Globus pallidus (tissue), 1 donor: ENCODE results near the gene IZUMO4.

Experiments used
- DNase-seq: peaks from one replicate; pipeline ENCODE4 v3.0.0-alpha.2; 2015; ENCODE audit warnings: low spot score

IZUMO4 gene, protein sequence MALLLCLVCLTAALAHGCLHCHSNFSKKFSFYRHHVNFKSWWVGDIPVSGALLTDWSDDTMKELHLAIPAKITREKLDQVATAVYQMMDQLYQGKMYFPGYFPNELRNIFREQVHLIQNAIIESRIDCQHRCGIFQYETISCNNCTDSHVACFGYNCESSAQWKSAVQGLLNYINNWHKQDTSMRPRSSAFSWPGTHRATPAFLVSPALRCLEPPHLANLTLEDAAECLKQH

DNA sequence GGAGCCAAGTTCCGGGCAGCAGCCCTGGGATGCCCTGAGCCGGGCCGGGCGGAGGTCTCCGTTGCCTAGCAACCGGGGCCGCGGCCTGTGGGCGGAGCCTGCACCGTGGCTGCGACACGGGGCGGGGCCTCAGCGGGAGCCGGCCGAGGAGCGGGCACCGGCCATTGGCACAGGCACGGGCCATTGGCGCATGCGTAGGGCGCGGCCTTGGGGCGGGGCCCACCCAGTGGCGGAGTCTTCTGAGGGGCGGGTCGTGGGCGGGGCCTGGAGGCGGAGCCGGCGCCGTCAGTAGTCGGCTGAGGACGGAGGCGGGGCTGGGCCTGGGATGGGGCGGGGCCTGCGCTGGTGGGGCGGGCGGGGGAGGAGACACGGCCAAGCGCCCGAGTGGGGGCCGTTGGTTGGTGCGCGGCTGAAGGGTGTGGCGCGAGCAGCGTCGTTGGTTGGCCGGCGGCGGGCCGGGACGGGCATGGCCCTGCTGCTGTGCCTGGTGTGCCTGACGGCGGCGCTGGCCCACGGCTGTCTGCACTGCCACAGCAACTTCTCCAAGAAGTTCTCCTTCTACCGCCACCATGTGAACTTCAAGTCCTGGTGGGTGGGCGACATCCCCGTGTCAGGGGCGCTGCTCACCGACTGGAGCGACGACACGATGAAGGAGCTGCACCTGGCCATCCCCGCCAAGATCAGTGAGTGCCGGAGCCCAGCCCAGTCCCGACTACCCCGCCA, at the start of gene IZUMO4:
TSS of gene IZUMO4 (plus strand) at position 436 of the 723 bp plus-strand sequence. CDS start at position 467, 31 bp downstream.
- peak; percentile 98 for DNase-seq

DNA sequence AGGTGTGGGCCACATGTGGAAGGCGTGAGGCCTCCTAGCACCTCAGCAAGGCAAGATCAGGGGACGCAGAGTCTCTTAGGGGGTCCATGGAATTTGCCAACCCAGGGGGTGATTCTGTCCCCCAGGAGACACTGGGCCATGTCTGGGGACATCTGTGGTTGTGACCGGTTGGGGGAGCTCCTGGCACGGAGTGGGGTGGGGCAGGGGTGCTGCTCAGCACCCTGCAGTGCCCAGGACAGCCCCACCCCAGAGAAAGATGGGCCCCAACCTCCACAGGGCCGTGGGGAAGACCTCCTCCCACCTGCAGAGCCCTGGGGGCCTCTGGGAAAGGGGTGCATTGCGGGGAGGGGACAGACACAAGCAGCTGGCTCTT, 49.7 kb upstream of the IZUMO4 start:
- DNase-seq, result no peak

DNA sequence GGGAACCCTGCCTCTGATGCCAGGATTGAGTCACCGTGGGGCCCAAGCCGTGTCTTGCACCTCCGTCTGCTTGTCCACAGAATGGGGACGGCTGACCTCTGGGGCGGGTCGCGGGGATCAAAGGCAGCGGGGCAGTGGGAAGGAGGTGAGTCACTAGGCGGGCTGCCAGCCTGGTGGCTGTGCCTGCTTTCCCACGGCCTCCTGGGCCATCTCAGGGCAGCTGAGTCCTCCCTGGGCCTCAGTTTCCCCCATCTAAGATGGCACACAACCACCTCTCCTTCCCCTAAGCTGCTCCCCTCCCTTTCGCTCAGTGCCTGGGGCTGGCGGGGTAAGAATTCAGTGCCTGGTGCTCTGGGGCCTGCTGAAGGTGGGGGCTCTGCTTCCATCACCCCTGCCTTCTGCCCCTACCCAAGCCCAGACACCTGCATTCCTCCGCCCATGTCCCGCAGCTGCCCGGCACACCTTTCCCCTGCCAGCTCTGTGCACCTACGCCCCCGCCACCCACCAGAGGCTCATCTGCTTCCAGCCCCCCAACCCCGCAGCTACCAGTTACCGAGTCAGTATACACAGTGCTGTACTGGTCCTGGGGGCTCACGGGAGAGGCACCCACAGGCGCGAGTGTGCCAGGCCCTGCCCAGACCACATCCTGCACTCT, 49.1 kb upstream of the IZUMO4 start:
- no peak for DNase-seq

DNA sequence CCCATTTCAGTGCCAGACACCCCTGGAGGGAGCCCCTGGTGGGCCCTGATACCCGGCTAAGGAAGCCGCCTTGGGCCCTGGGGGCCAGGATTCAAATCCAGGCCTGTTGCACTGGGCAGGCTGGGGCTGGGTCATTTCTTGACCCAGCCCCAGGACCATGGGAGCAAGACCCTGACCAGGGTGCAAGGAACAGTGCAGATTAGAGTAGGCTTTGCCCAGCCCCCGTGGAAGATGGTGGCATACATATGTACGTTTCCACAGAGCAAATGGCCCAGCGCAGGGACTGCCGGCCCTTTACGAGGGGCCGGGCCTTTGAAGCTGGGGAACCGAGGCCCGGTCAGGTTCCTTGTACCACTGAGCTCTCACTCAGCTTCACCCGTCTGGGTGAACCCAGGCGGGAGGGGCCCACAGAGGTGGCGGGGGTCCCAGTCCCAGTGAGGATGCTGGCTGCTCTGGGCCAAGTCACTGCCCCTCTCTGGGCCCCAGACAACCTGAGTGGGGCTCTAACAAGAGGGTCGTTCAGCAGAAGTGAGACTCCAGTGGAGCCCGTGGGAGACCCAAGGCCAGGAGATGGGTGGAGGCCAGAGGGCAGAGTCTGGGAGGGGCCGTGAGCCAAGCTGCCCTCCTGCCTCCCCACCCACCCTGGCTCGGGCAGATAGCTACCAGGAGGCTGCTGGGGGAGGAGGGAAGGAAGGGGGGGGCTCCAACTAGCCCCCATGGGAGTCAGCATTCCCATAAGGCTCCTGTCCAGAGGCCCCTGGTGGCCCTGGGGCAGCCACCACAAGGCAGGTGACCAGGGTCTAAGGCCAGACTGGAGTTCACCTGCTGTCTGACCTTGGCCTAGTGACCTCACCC, 48.4 kb upstream of the IZUMO4 start:
- no peak for DNase-seq

DNA sequence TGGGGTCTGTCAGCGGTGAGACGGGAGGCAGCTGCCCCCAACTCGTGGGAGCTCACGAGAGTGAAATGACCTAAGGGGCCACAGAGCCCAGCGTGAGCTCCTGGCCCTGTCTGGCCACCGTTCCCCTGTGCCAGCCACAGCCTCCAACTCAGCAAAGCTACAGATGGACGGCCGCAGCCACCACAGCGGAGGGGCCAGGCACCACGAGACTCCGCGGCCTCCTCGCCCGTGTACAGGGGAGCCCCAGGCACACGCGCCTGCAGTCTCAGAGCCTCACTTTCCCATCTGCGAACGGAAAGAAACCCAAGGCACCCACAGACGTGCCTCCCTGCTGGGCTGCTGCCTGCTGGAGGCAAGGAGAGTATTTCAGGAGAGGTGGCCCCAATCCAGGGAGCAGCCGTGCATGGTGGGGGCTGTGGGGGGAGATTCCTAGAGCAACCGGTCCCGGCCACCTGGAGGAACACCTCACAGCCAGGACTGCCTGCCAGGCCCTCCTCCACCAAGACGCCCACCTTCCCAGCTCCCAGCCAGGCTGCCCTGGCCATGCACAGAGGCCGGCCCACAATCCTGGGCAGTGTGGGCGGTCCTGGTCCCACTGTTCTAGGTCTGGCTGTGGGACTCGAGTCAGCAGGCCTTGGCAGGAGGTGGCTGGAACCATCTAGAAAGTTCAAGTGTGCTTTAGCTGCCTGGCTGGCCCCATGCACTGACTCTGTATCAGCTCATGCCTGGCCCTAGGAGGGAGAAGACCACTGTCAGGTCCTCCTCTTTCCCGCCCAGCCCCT, 47.6 kb upstream of the IZUMO4 start:
- DNase-seq, result peak; percentile 66

DNA sequence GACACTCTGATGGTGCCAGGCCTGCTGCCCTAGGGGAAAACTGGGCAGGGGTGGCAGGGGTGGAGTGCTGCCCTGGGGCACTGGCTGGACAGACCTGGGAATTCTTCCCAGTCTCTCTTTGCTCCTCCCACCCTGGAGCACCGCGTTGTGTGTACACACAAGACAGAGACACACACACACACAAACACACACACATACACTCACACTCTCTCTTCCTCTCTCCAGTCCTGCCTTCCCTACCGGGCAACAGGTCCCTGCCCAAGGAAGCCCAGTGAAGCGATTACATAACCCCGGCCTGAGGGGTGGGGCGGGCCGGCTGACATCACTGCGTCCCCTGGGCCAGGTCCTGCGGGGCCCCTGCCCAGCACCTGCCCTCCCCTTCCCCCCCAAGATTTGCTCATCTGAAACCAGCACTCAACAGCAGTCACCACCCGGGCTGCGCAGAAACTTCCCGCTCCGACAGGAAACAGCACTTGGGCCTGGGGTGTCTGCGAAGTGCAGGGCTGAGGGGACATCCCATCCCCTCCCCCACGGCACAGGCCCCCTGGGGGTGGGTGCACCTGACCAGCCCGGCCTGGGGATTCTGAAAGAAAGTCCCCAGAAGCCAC, 46.9 kb upstream of the IZUMO4 start:
- peak; percentile 77 for DNase-seq

DNA sequence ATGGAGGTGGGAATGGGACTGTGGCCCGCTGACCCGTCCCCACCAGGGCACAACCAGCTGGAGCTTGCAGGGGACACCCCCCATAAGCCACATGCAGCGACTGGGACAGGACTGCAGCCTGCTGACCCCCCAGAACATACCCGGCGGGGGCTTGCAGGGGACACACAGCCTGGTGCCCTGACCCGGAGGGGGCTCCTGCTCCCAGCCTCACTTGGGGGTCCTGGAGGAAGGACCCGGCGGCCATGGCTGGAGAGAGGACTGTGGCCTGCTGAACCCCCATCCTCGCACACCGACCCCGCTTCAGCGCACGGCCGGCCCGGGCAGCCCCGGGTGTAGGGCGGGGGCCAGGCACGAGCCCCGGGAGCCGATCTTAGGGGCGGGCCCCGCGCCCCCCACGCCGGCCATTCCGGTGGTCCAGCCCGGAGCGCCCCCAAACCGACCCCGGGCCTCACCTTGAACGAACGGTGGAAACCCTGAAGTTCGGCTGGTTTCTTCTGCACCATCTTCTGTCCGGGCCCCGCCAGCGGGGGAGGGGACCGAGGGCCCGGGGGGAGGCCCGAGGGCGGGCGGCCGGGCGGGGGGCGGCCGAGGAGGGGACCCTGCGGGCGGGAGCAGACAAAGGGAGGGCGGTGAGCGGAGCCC, 46.2 kb upstream of the IZUMO4 start:
- DNase-seq, result no peak

DNA sequence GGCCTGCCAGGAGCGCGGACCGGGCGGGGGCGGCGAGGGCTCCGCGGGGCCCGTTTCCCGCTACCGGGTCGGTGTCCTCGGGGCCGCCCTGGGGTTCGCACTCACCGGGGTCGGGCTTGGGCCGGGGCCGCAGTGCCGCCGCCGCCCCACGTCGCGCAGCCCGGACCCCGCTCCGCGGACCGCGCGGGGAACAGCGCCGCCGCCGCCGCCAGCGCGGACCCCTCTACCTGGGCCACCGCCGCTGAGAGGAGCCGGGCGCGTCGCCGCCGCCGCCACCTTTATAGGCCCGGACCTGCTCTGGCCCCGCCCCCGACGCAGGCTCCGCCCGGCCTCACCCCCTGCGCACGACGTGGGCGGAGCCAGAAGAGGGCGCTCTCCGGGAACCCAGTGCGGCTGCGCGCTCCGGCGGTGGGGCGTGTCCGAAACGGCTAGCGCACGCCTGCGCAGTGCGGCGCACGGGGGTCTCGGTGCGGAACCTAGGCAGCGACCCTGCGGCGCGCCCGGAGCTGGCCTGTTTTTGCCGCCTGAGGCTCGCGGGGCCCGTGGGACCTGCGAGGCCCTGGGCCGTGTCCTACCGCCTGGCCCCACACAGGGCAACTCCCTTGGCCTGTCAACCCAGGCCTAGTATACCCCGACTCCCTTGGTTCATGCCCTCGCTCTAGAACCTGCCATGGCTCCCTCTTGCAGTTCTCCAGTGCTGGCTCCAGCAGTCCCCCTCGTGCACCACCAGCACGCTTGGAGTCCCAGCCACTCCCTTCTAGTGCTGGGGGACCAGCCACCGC, 45.5 kb upstream of the IZUMO4 start, which contains the start of gene MKNK2:
TSS of gene MKNK2 (minus strand) at position 254 of the 782 bp plus-strand sequence. CDS start 393 bp downstream, outside the sequence.
- peak; percentile 89 for DNase-seq

DNA sequence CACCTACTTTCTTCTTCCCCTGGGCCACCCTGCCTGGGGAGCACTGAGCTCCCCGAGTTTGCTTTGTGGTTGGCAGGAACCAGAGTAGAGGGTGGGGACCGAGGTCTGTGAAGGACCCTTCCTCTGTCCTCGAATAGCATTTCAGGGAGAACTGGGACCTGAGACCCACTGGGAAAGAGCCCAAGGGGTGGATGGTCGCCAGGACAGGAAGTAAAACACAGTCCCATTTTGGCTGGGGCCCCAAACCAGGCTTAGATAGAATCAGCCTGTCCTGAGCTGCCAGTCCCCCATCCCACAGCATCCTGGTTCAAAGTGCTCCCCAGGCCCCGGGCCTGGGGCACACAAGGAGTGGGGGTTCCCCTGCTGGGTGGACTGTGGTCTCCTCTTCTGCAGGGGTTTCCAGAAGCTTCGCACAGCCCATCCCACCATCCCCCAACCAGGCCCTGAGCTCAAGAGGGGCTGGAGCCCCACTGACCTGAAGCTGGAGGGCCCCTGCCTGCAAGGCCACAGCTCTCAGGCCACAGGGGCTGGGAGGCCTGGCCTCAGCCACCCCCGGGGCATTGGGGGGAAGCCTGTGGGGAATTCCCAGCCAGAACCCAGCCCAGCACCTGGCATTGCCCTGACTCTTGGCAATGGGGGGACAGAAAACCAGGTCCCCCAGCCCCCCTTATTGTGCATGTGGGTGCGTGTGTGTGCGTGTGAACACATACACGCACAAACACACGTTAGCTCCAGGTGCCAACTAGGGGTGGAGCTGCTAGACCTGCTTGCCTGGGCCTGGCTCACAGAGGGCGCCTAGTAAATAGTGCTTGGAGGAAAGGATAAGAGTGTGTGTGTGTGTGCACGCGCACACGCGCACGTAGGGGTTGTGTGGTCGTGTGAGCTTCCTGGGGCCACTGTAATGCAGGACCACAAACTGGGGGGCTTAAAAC, 44.7 kb upstream of the IZUMO4 start:
- no peak for DNase-seq

DNA sequence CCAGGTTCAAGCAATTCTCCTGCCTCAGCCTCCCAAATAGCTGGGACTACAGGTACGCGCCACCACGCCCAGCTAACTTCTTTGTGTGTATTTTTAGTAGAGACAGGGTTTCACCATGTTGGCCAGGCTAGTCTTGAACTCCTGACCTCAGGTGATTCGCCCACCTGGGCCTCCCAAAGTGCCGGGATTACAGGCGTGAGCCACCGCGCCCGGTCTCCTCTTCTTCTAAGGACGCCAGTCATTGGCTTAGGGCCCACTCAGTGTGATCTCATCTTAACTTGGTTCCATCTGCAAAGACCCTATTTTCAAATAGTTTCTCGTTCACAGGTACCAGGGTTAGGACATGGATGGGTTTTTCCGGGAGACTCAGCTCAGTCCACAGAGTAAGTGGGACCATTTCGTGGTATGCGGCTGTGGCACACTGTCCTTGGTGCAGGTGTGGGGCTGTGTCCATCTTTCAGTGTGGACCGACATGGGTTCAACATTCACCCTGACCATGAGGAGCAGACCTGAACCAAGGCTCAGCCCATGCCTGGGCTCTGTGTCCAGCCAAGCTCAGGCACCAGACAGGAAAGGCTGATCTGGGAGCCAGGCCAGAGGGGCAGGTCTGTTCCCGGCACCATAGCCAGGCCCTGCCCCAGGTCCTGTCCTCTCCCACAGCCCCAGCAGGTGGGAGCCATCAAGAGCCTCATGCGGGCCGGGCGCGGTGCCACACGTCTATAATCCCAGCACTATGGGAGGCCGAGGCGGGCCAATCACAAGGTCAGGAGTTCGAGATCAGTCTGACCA, 42.9 kb upstream of the IZUMO4 start:
- DNase-seq, result no peak

DNA sequence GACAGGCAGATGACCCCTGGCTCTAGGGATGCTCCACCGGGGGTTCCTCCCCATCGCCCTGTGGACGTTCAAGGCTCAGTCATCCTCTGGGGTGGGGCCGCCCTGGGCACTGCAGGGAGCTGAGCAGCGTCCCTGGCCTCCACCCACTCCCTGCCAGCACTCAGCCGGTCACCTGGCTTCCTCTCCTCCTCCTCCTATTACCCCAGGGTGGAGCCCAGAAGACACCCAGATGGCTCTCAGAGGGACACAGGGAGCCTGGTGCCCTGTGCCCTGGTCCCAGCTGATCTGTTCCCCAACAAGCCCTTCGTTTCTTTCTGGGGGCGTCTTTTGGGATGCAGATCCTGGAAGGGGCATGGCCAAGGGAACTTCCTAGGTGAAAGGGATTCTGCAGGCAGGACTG, 42.0 kb upstream of the IZUMO4 start:
- no peak for DNase-seq

DNA sequence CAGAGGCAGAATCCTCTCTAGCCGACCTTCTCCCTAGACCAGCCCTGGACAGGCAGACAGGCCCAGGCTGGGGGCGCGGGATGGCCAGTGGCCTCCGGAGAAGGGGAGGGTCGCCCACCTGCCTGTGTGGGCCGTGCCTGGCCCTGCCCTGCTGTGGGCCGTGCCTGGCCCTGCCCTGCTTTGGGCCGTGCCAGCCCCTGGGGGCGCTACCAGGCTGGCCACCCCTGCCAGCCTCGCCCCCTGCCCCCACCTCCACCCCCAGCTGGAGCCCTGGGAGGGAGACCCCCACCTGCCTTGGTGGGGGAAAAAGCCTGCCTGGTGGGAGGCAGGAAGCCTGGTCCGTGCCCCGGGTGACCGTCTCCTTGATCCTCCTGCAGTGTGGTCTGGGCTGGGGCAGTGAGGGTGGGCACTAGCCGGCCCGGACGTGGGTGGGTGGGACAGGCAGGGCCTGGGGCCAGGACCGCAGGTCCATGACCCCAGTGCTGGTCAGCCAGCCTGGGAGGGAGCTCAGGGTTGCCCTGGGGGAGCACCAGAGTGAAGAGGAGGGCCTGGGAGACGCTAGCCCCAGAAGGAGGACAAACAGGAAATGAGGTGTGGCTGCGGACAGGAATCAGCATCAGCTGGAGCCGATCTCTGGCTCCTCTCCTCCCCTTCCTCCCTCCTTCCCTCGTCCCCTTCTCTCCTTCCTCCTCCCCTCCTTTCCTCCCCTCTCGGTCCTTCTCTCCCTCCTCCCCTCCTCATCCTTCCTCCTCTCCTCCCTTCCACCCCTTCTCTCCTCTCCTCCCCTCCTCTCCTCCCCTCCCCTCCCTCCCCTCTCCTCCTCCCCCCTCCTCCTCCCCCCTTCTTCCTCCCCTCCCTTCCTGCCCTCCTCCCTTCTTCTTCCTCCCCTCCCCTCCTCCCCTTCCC, 40.5 kb upstream of the IZUMO4 start:
- DNase-seq, result no peak

DNA sequence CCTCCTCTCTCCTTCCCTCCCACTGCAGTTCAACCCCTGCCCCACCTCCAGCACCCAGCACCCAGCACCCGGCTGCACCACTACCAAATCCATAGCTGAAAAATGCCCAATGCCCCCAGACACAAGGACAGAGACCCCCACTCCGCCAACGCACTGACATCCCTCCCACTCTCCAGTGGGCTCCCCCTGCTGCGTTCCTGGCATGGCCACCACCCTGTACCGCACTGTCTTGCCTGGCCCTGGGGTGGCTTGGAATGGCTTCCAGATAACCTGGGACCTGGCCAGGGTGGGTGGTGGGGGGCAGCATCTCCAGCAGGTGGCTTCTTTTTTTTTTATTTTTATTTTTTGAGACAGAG, 39.9 kb upstream of the IZUMO4 start:
- DNase-seq, result no peak

DNA sequence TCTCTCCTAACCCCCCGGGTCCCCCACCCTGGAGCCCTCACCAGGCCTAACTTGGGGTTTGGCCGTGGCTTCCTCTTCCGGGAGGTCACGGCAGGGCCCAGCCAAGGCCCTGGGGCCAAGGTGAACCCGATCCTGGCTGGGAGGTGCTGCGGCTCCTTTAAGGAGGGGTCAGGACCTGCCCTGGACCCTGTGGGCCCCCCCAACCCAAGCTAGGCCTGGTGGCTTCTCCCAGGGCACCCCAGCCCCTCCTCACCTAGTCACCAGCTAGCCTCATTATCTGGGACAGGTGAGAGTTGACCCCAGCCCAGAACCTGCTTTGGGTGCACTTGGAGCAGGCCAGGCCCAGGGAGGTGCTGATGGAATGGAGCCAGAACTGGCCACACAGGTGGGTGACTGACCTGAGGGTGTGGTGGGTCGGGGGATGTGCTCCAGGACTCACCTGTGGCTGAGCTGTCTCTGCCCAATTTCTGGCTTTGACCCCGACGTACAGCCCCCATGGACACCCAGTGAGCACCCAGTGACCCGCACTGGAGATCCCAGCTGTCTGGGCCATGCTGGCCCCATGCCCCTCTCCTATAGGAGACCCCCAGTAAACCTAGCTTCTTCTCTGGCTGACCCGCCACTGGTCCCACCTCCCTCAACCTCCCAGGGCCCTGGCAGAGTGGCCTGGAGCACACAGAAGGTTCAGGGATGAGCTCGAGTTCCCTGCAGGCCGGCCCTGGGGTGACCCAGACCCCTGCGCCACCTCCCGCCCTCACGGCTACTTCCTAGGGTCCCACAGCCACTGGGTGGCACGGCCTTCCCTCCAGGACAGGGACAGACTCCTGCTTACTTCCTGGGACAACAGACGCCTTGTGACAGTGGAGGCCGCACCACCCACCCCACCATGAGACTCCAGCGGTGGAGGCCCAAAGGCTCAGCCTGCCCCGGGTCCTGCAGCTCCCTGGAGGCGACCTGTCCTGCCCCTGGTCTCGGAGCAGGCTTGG, 38.9 kb upstream of the IZUMO4 start:
- no peak for DNase-seq
